ENCODE results near the gene RELN. TPM values are rescaled to one million over a fixed set of nuclear protein-coding genes. Genes with fewer than 3 reads are reported as not detected.

The RELN gene
- total RNA-seq, 4 donors from 2014 or later: 0.02 to 0.73 (median 0.39) TPM; not detected in 1

GRCh38 chr7:103921692-103922091 lies 67.8 kb downstream of the RELN start:
- Histone ChIP-seq H3K27me3 (no peaks in the 10 kb centered on the region), H3K27ac (no peak overlapping the region), H3K4me3 (no peak overlapping the region), H3K9me3 (no peaks in the 10 kb centered on the region), H3K4me1 (no peaks in the 10 kb centered on the region), H3K36me3 (no peaks in the 10 kb centered on the region)
- TF ChIP-seq CTCF (IDR thresholded peaks at IDR 0.05 in 4 of 5, conservative IDR thresholded peaks at IDR 0.05 in 1 of 5) (no peak), POLR2A (IDR thresholded peaks at IDR 0.05) (no peak)
- ATAC-seq (no peak), DNase-seq (no peak)
- in situ Hi-C loops (cut with MboI; ENCODE audit: low sequenced_read_pairs in 4 of 4) (no loop called here), intact Hi-C loops (cut with DNase I; ENCODE audit: low total_unique reads) (no loop called here)

- TF ChIP-seq CTCF (IDR thresholded peaks at IDR 0.05 in 4 of 5, conservative IDR thresholded peaks at IDR 0.05 in 1 of 5) (no peak), POLR2A (IDR thresholded peaks at IDR 0.05) (no peak)
- intact Hi-C loops (cut with DNase I; ENCODE audit: low total_unique reads) (no loop called here), in situ Hi-C loops (cut with MboI; ENCODE audit: low sequenced_read_pairs in 4 of 4) (no loop called here)
- H3K27ac ChIP-seq: no peak overlapping the region
- no peak overlapping the region for H3K4me3 ChIP-seq
- H3K9me3 ChIP-seq: no peaks in the 10 kb centered on the region
- DNase-seq (no peak), ATAC-seq (no peak)
- H3K36me3 ChIP-seq: no peaks in the 10 kb centered on the region
- H3K4me1 ChIP-seq: no peaks in the 10 kb centered on the region
- H3K27me3 ChIP-seq: no peaks in the 10 kb centered on the region
These were observed 70.1 kb downstream of the RELN start for GRCh38 chr7:103919272-103919868.

- DNase-seq (no peak), ATAC-seq (no peak)
- no peak overlapping the region for H3K4me3 ChIP-seq
- intact Hi-C loops (cut with DNase I; ENCODE audit: low total_unique reads) (no loop called here), in situ Hi-C loops (cut with MboI; ENCODE audit: low sequenced_read_pairs in 4 of 4) (no loop called here)
- no peaks in the 10 kb centered on the region for H3K27me3 ChIP-seq
- no peak overlapping the region for H3K27ac ChIP-seq
- no peaks in the 10 kb centered on the region for H3K4me1 ChIP-seq
- H3K36me3 ChIP-seq: no peaks in the 10 kb centered on the region
- TF ChIP-seq POLR2A (IDR thresholded peaks at IDR 0.05) (no peak), CTCF (IDR thresholded peaks at IDR 0.05 in 4 of 5, conservative IDR thresholded peaks at IDR 0.05 in 1 of 5) (no peak)
- no peaks in the 10 kb centered on the region for H3K9me3 ChIP-seq
These were observed 70.7 kb downstream of the RELN start for GRCh38 chr7:103918631-103919271.

- Histone ChIP-seq H3K9me3 (no peaks in the 10 kb centered on the region), H3K27ac (no peak overlapping the region), H3K4me3 (no peak overlapping the region), H3K4me1 (no peaks in the 10 kb centered on the region), H3K36me3 (no peaks in the 10 kb centered on the region), H3K27me3 (no peaks in the 10 kb centered on the region)
- intact Hi-C loops (cut with DNase I; ENCODE audit: low total_unique reads) (no loop called here), in situ Hi-C loops (cut with MboI; ENCODE audit: low sequenced_read_pairs in 4 of 4) (no loop called here)
- no peak for DNase-seq
- no peak for TF ChIP-seq POLR2A (IDR thresholded peaks at IDR 0.05)
- ATAC-seq: no peak
These were observed 73.6 kb downstream of the RELN start for GRCh38 chr7:103915680-103916357.

- Histone ChIP-seq H3K4me3 (no peak overlapping the region), H3K9me3 (no peaks in the 10 kb centered on the region), H3K36me3 (no peaks in the 10 kb centered on the region), H3K27ac (no peak overlapping the region), H3K27me3 (no peaks in the 10 kb centered on the region), H3K4me1 (no peaks in the 10 kb centered on the region)
- ATAC-seq (no peak), DNase-seq (no peak)
- intact Hi-C loops (cut with DNase I; ENCODE audit: low total_unique reads) (no loop called here), in situ Hi-C loops (cut with MboI; ENCODE audit: low sequenced_read_pairs in 4 of 4) (no loop called here)
- TF ChIP-seq POLR2A (IDR thresholded peaks at IDR 0.05) (no peak), CTCF (IDR thresholded peaks at IDR 0.05 in 4 of 5, conservative IDR thresholded peaks at IDR 0.05 in 1 of 5) (no peak)
These were observed 75.1 kb downstream of the RELN start for GRCh38 chr7:103914147-103914899.

Data from gastrocnemius medialis (tissue), 4 donors.